Stomach (tissue), 4 donors: ENCODE data around the gene AIG1.
"Not testable (repeated sequence)": the region's sequence is repeated elsewhere in the genome, so short reads cannot be mapped to it uniquely, and the experiment has no call there.

Experiments
- CTCF ChIP-seq, 7 experiments: fragments of 450-650 bp in 4 of 7; fragments of 200-600 bp in 3 of 7; sonication (generic) in 3 of 7; IDR thresholded peaks; one replicate each; pipeline ENCODE4 v1.5.1; 2016 to 2019; ENCODE audit warnings: antibody characterized with exemption in 7 of 7, control low read depth in 2 of 7, mild to moderate bottlenecking in 1 of 7
- EP300 ChIP-seq: sonication (generic); formaldehyde crosslinking; IDR thresholded peaks from one replicate; pipeline ENCODE4 v1.6.1; 2017; ENCODE audit warnings: antibody characterized with exemption
- POLR2A ChIP-seq, 4 donors: fragments of 450-650 bp; IDR thresholded peaks; one replicate each; pipeline ENCODE4 v1.6.1; 2016; ENCODE audit warnings: antibody characterized with exemption in 4 of 4, control low read depth in 2 of 4, mild to moderate bottlenecking in 1 of 4, moderate library complexity in 1 of 4

GRCh38 chr6:143082274-143082673 is 21.6 kb downstream of the AIG1 start:
- TF ChIP-seq CTCF (IDR thresholded peaks at IDR 0.05); POLR2A (IDR thresholded peaks at IDR 0.05); EP300: not testable (repeated sequence)
